Fibroblast of skin of right quadriceps (primary cell): ENCODE results near the gene CRY1.
A peak's percentile ranks its signal among the peaks of the same experiment; 100 is the strongest.
"Not testable (repeated sequence)": the region's sequence is repeated elsewhere in the genome, so short reads cannot be mapped to it uniquely, and the experiment has no call there.

ENCODE experiments used
- DNase-seq: peaks from one replicate; pipeline ENCODE4 v3.0.0-alpha.2; 2013

Gene CRY1

GRCh38 chr12:107064243-107064642 is 29.1 kb downstream of the CRY1 start:
- no peak for DNase-seq

DNA sequence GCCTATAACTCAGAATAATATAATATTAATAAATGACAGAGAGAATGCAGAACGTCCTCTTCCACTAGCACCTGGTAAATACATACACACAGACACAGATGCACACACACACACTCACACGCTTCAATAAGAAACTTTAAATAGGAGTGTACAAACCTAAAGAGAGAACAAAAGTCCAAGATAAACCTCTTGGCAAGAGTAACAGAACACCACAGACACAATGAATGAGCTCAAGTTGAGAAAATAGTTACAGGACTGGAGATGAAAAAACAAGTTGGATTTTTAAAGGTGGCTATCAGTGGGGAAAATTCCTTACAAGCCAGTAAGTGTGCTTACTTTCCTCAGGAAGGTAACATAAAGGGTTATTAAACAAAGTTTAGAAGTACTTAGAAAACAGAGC is 35.2 kb downstream of the CRY1 start:
- DNase-seq: no peak

- peak; percentile 12 for DNase-seq
Measured at GRCh38 chr12:107057071-107057834, 36.1 kb downstream of the CRY1 start.

- DNase-seq: no peak
Measured at GRCh38 chr12:107053709-107054108, 39.6 kb downstream of the CRY1 start.

DNA sequence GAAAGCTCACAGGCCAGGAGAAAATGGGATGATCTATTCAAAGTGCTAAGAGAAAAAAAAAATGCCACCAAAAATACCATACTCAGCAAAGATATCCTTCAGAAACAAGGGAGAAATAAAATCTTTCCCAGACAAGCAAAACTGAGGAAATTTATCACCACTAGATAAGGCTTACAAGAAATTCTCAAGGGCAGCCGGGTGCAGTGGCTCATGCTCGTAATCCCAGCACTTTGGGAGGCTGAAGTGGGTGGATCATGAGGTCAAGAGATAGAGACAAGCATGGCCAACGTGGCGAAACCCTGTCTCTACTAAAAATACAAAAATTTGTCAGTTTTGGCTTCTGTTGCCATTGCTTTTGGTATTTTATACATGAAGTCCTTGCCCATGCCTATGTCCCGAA is 48.2 kb downstream of the CRY1 start:
- DNase-seq: no peak

- DNase-seq: no peak
Measured at GRCh38 chr12:107042801-107043200, 50.5 kb downstream of the CRY1 start.

- no peak for DNase-seq
Measured at GRCh38 chr12:107035733-107036132, 57.6 kb downstream of the CRY1 start.

DNA sequence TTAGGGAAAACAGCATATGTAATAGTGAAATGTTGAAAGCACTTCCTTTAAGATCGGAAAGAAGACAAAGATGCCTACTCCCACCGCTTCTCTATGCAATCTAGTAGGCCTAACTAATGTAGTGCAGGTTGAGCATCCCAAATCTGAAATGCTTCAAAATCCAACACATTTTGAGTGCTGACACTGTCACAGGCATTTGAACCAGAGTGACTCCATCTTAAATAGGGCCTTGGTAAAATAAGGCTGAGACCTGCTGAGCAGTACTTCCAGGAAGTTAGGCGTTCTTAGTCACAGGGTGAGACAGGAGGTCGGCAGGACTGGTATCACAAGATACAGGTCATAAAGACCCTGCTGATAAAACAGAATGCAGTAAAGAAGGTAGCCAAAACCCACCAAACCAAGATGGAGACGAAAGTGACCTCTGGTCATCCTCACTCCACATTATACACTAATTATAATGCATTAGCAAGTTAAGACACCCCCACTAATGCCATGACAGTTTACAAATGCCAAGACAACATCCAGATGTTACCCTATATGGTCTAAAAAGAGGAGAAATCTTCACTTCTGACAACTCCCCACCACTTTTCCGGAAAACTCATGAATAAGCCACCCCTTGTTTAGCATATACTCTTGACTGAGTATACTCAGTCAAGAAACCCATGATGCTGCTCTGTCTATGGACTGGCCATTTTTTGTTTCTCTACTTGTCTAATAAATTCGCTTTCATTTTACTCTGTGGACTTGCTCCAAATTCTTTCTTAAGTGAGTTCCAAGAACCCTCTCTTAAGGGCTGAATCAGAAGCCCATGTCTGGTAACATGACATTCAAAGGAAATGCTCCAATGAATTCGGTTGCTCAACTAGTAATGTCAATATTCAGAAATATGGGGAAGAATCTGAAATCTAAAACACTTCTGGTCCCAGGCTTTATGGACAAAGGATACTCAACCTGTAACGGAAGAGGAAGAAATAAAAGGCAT is 59.3 kb downstream of the CRY1 start:
- no peak for DNase-seq

DNA sequence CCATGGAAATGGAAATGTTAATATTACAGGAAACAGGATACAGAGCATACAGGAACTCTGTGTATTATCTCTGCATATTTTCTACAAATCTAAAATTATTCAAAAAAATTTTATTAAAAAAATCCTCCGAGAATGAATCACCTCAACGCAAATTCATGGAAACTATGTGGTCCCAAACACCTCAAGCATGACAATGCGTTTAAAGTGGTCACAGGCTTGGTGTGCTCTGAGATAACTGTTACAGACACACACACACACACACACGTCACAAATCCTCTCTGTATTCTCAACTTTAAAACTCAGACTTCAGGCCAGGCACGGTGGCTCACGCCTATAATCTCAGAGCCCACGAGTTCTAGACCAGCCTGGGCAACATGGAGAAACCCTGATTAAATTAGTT is 61.1 kb downstream of the CRY1 start:
- no peak for DNase-seq

- DNase-seq: no peak
Measured at GRCh38 chr12:107031061-107031460, 62.3 kb downstream of the CRY1 start.

DNA sequence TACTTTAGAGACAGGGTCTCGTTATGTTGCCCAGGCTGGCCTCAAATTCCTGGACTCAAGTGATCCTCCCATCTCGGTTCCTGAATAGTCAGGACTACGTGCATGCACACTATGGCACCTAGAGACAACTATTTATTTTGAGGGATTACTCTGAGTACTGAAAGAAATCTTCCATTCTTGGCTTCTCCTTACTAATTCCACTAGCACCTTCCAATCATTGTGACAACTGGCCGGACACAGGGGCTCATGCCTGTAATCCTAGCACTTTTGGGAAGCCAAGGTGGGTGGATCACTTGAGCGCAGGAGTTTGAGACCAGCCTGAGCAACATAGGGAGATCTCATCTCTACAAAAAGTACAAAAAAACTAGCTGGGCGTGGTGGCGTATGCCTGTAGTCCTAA is 64.3 kb downstream of the CRY1 start:
- no peak for DNase-seq

- DNase-seq: peak; percentile 92
Measured at GRCh38 chr12:107027636-107028053, 65.7 kb downstream of the CRY1 start.

GRCh38 chr12:107026806-107027635 is 66.3 kb downstream of the CRY1 start:
- DNase-seq: no peak

DNA sequence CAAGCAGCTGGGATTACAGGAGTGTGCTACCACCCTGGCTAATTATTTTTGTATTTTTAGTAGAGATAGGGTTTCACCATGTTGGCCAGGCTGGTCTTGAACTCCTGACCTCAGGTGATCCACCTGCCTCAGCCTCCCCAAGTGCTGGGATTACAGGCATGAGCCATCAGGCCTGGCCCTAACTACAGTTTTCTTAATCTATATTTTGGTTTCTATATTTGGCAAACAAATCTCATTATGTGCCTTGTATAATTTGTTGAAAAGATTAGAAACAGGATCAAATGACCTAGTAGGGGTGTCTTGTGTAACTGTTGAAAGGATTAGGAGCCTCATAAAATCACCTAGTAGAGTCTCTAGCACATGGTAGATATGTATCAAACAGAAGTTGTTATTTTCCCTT is 67.0 kb downstream of the CRY1 start:
- DNase-seq: not testable (repeated sequence)

DNA sequence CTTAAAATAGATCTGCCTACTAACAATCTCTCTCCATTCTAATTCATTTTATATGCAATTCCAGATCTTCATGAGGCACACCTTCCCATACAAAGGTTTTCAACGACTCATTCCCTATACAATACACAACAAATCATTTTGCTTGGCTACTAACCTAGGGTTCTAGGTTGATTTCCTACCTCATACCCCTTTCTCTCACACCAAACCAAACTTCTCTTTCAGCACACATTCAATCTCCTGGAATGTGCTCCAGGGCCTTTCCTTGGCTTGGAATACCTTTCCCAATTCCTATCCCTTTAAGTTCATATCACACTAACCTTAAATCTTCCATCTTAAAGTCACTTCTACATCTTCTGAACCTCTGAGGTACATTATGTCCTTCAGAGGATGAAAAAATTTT is 67.7 kb downstream of the CRY1 start:
- DNase-seq: no peak

DNA sequence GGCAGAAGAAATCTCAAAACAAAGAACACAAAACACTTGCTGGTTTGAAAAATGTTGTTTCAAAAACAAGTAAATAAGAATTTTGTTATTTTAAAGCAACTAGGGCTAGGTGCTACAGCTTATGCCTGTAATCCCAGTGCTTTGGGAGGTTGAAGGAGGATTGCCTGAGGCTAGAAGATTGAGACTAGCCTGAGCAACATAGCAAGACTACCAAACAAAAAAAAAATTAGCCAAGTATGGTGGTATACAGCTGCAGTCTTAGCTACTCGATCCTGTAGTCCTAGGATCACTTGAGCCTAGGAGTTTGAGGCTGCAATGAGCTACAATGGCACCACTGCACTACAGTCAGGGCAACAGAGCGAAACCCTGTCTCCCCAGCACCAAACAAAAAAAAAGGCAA is 73.8 kb downstream of the CRY1 start:
- no peak for DNase-seq

DNA sequence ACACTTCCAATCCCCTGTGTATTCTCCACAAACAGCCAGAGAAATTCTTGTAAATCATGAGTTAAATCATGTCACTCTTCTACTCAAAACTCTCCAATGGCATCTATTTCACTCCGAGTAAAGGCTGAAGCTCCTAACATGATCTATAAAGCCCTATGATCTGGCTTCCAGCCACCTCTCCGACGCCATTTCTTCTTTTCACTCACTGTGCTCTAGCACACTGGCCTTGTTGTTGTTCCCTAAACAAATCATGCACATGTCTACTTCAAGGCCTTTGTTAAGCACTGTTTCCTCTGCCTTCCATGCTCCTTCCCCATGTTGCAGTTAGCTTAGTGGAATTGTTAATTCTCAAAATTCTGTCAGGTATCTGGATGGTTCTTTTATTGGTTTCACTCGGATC is 76.3 kb downstream of the CRY1 start:
- no peak for DNase-seq

GRCh38 chr12:107014055-107014454 is 79.3 kb downstream of the CRY1 start:
- DNase-seq: no peak

DNA sequence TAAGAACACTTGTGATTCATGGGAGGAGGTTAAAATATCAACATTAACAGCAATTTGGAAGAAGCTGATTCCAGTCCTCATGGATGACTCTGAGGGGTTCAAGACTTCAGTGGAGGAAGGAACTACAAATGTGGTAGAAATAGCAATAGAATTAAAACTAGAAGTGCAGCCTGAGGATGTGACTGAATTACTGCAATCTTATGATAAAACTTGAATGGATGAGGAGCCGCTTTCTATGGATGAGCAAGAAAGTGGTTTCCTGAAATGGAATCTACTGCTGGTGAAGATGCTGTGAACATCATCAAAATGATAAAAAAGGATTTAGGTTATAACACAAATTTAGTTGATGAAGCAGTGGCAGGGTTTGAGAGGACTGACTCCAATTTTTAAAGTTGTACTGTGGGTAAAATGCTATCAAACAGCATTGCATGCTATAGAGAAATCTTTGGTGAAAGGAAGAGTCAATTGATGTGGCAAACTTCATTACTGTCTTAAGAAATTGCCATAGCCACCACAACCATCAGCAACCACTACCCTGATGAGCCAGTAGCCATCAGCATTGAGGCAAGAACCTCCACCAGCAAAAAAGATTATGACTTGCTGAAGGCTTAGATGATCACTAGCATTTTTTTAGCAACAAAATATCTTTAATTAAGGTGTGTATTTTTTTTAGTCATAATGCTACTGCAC is 80.5 kb downstream of the CRY1 start:
- DNase-seq: no peak

GRCh38 chr12:107011519-107011918 is 81.8 kb downstream of the CRY1 start:
- DNase-seq: no peak

GRCh38 chr12:107007411-107007810 is 85.9 kb downstream of the CRY1 start:
- DNase-seq: no peak

GRCh38 chr12:107002665-107003064 is 90.7 kb downstream of the CRY1 start:
- DNase-seq: not testable (repeated sequence)
